BJ (cell line): ENCODE data around the gene C2orf76. TPM values are rescaled to one million over a fixed set of nuclear protein-coding genes. Genes with fewer than 3 reads are reported as not detected.

Source experiments
- CTCF ChIA-PET: fragments of 350-600 bp; formaldehyde crosslinking; extraction: SDS; loops from one replicate; lab custom pipeline; 2021; ENCODE audit warnings: antibody characterized with exemption, inconsistent platforms; lab: Yijun Ruan, JAX
- POLR2A ChIA-PET: fragments of 300-600 bp; sonication (Branson Sonifier 250); formaldehyde crosslinking; extraction: SDS; loops from one replicate; lab custom pipeline; 2021; ENCODE audit warnings: antibody characterized with exemption; lab: Charles Lee
- DNase-seq: peaks from one replicate; pipeline ENCODE4 v3.0.0-alpha.2; 2011; ENCODE audit warnings: low read depth
- H3K27me3 ChIP-seq: 2 replicates; pipeline ENCODE4 v1.6.0; 2011; ENCODE audit warnings: low read length; ENCODE audit not compliant: control insufficient read depth, insufficient read depth
- H3K36me3 ChIP-seq: 2 replicates; pipeline ENCODE4 v1.5.1; 2011; ENCODE audit warnings: low read length; ENCODE audit not compliant: control insufficient read depth, insufficient read depth
- H3K4me3 ChIP-seq: 2 replicates; pipeline ENCODE4 v1.5.1; 2011; ENCODE audit warnings: low read depth, mild to moderate bottlenecking, control low read depth, low read length
- polyA plus RNA-seq: library from polyadenylated mRNA; depleted of rRNA; stranded (reverse); fragments of >200 nt; gene quantifications from 2 replicates; pipeline ENCODE4 v1.2.3, GENCODE V29; 2011
- TF ChIP-seq, protein P1 (sequence below): IDR thresholded peaks from 2 replicates; pipeline ENCODE4 v1.5.1; 2011; ENCODE audit warnings: low read depth, mild to moderate bottlenecking, control low read depth, inconsistent platforms, low read length, moderate library complexity; ENCODE audit not compliant: insufficient read depth

Gene C2orf76
- polyA plus RNA-seq, 1 experiment: 7.0 TPM

DNA sequence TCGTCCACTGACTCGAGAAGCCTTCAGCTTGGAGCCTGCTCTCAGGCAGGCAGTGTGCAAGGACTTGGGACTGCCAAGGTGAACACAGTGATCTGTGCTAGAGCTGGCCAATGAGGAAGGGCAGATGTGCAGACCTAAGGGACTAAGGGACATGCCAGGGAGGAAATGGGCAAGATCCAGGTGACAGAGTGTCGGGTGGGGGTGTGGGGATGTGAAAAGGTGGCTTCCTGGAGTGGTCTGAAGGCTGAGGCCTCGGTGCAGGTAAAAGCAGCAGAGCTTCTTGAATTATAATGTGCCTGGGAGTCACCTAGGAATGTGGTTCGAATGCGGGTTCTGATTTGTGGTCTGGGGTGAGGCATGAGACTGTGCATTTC is 101.0 kb downstream of the C2orf76 start:
- no peaks in the 10 kb centered on the region for H3K27me3 ChIP-seq
- TF ChIP-seq, protein P1, sequence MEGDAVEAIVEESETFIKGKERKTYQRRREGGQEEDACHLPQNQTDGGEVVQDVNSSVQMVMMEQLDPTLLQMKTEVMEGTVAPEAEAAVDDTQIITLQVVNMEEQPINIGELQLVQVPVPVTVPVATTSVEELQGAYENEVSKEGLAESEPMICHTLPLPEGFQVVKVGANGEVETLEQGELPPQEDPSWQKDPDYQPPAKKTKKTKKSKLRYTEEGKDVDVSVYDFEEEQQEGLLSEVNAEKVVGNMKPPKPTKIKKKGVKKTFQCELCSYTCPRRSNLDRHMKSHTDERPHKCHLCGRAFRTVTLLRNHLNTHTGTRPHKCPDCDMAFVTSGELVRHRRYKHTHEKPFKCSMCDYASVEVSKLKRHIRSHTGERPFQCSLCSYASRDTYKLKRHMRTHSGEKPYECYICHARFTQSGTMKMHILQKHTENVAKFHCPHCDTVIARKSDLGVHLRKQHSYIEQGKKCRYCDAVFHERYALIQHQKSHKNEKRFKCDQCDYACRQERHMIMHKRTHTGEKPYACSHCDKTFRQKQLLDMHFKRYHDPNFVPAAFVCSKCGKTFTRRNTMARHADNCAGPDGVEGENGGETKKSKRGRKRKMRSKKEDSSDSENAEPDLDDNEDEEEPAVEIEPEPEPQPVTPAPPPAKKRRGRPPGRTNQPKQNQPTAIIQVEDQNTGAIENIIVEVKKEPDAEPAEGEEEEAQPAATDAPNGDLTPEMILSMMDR: no peak
- DNase-seq: no peak
- no peaks in the 10 kb centered on the region for H3K36me3 ChIP-seq
- ChIA-PET POLR2A (no interaction called here), CTCF (interaction anchor here (0.9 to 3.9 kb wide), 12 partner anchors 10 to 384 kb away, joined by 3 to 26 read pairs (median 6); no protein-coding TSS in a partner anchor)
- no peak overlapping the region for H3K4me3 ChIP-seq

DNA sequence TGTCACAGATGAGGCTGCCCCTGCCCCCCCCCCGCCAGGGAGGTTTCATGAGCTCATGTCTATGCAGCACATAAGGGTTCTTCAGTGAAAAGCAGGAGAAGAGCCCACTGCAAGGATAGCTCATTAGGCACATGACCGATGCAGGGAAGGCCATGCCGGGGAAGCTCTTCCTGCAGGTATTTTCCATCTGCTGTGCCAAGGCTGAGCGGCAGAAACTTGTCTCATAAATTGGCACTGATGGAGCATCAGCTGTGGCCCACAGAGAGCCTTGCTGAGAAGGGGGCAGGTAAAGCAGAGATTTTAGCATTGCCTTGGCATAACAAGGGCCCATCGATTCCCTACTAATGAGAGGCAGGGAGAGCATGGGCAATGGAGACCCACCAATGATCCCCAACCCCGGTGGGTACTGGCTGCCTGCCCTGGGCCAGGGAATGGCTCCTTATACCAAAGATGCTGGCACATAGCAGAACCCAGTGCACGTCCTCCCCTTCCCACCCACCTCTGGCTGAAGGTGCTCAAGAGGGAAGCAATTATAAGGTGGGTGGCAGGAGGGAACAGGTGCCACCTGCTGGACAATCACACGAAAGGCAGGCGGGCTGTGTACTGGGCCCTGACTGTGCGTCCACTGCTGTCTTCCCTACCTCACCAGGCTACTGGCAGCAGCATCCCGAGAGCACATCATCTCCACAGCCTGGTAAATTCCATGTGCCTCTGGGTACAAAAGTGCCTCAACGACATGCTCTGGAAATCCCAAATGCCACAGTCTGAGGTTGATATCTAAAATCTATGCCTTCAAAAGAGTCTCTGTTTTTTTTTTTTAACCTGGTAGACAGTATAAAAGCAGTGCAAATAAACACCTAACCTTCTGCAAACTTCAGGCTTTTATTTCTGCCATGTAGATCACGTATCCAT is 101.6 kb downstream of the C2orf76 start:
- ChIA-PET POLR2A (no interaction called here), CTCF (interaction anchor here (0.6 to 3.9 kb wide), 33 partner anchors 9 to 384 kb away, joined by 3 to 34 read pairs (median 5); partner anchors contain the start of gene STEAP3)
- no peak for DNase-seq
- Histone ChIP-seq H3K4me3 (no peak overlapping the region), H3K27me3 (no peaks in the 10 kb centered on the region), H3K36me3 (no peaks in the 10 kb centered on the region)
- TF ChIP-seq, protein P1: peak; percentile 90

DNA sequence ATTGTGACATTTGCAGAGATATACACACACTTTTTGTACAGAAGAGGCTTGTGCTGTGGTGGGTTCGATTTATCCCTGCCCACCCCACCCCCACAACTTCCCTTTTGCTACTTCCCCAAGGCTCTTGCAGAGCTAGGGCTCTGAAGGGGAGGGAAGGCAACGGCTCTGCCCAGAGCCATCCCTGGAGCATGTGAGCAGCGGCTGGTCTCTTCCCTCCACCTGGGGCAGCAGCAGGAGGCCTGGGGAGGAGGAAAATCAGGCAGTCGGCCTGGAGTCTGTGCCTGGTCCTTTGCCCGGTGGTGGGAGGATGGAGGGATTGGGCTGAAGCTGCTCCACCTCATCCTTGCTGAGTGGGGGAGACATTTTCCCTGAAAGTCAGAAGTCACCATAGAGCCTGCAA is 103.0 kb downstream of the C2orf76 start:
- POLR2A ChIA-PET: no interaction called here
- H3K27me3 ChIP-seq: no peaks in the 10 kb centered on the region
- CTCF ChIA-PET: interaction anchor here (0.8 to 3.9 kb wide), 12 partner anchors 9 to 382 kb away, joined by 3 to 34 read pairs (median 8); no protein-coding TSS in a partner anchor
- DNase-seq: no peak
- TF ChIP-seq, protein P1: no peak
- no peak overlapping the region for H3K4me3 ChIP-seq
- H3K36me3 ChIP-seq: no peaks in the 10 kb centered on the region

DNA sequence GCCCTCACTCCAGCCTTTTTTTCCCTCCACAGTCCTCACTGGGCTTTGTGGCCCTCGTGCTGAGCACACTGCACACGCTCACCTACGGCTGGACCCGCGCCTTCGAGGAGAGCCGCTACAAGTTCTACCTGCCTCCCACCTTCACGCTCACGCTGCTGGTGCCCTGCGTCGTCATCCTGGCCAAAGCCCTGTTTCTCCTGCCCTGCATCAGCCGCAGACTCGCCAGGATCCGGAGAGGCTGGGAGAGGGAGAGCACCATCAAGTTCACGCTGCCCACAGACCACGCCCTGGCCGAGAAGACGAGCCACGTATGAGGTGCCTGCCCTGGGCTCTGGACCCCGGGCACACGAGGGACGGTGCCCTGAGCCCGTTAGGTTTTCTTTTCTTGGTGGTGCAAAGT is 103.6 kb downstream of the C2orf76 start:
- no peak for DNase-seq
- Histone ChIP-seq H3K27me3 (no peaks in the 10 kb centered on the region), H3K36me3 (no peaks in the 10 kb centered on the region), H3K4me3 (no peak overlapping the region)
- ChIA-PET POLR2A (no interaction called here), CTCF (interaction anchor here (1.9 to 2.7 kb wide), 3 partner anchors 14 to 42 kb away, joined by 9 to 34 read pairs (median 14); no protein-coding TSS in a partner anchor)
- TF ChIP-seq, protein P1: no peak

DNA sequence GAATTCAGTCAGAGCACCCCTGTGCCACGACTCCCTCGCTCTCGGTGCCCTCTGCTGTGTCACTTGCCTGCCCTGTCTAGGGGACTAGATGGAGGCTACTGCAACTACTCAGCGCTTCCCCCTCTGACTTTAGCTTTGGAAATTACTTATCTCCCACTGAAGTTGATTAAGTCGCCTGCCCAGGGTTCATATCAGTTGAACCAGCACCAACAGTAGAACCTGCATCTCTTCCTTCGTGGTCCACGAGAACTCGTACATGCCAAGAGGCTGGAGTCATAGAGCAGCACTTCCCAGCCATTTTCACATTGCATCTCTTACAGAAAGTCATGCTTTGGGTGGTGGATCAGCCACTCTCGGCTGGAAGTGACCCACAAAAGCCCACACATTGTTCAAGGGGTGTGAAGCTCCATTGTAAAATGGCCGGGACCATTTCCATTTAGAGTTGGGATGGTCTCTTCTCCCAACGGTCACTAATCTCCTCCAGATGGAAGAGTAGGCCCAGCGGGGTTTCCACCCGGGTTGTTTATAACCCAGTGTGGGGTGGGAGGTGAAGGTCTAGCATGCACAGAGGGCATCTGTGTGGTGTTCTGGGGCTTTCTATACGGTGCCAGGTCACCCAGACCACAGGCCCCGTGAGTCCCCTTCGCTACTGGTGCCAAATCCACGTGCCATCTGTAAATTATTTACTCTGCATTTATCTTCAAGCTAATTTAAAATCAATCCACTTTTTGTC is 105.0 kb downstream of the C2orf76 start:
- ChIA-PET POLR2A (no interaction called here), CTCF (interaction anchor here (0.9 to 2.3 kb wide), 4 partner anchors 28 to 233 kb away, joined by 3 to 10 read pairs (median 4); no protein-coding TSS in a partner anchor)
- Histone ChIP-seq H3K27me3 (no peaks in the 10 kb centered on the region), H3K36me3 (no peaks in the 10 kb centered on the region), H3K4me3 (no peak overlapping the region)
- no peak for DNase-seq
- TF ChIP-seq, protein P1: no peak
